DOHH2 (cell line): ENCODE data around the gene AZGP1.
"Not testable (repeated sequence)": the region's sequence is repeated elsewhere in the genome, so short reads cannot be mapped to it uniquely, and the experiment has no call there.

Experiments used
- H3F3A ChIP-seq: fragments of 200-600 bp; sonication (generic), shearing (Covaris generic); 2 replicates; pipeline ENCODE4 v1.6.0; 2016; ENCODE audit warnings: antibody characterized with exemption, mild to moderate bottlenecking; ENCODE audit not compliant: control insufficient read depth, insufficient read depth
- H3K27ac ChIP-seq: fragments of 200-600 bp; sonication (generic); 2 replicates; pipeline ENCODE4 v1.5.1; 2014; ENCODE audit warnings: low read depth, mild to moderate bottlenecking, low read length, moderate library complexity
- H3K27me3 ChIP-seq: fragments of 200-600 bp; sonication (generic); 2 replicates; pipeline ENCODE4 v1.6.1; 2014; ENCODE audit warnings: mild to moderate bottlenecking, low read length, mixed read lengths; ENCODE audit not compliant: control insufficient read depth
- H3K36me3 ChIP-seq: fragments of 200-600 bp; sonication (generic); 2 replicates; pipeline ENCODE4 v1.6.1; 2014; ENCODE audit warnings: mild to moderate bottlenecking, low read length, moderate library complexity, mixed read lengths; ENCODE audit not compliant: control insufficient read depth
- H3K4me1 ChIP-seq: fragments of 200-600 bp; sonication (generic); 2 replicates; pipeline ENCODE4 v1.6.1; 2014; ENCODE audit warnings: mild to moderate bottlenecking, low read length, mixed read lengths; ENCODE audit not compliant: control insufficient read depth
- H3K4me2 ChIP-seq: fragments of 200-600 bp; sonication (generic); 2 replicates; pipeline ENCODE4 v1.6.0; 2014; ENCODE audit warnings: mild to moderate bottlenecking, low read length, moderate library complexity
- H3K4me3 ChIP-seq: fragments of 200-600 bp; sonication (generic); 2 replicates; pipeline ENCODE4 v1.5.1; 2014; ENCODE audit warnings: mild to moderate bottlenecking, low read length, mixed read lengths
- H3K79me2 ChIP-seq: fragments of 200-600 bp; sonication (generic); 2 replicates; pipeline ENCODE4 v1.6.1; 2014; ENCODE audit warnings: mild to moderate bottlenecking, low read length, mixed read lengths; ENCODE audit not compliant: control insufficient read depth
- H3K9me2 ChIP-seq: fragments of 200-600 bp; sonication (generic); replicated peaks from 2 replicates; pipeline ENCODE4 v1.6.1; 2014; ENCODE audit warnings: mild to moderate bottlenecking, low read length, mixed read lengths; ENCODE audit not compliant: control insufficient read depth
- H3K9me3 ChIP-seq: fragments of 200-600 bp; sonication (generic); 2 replicates; pipeline ENCODE4 v1.6.1; 2014; ENCODE audit warnings: antibody characterized with exemption, low read length, mixed read lengths; ENCODE audit not compliant: control insufficient read depth, insufficient read depth
- H4K20me1 ChIP-seq: fragments of 200-600 bp; sonication (generic); 2 replicates; pipeline ENCODE4 v1.6.0; 2014; ENCODE audit warnings: low read depth, mild to moderate bottlenecking, antibody characterized with exemption, low read length, moderate library complexity; ENCODE audit not compliant: control insufficient read depth, insufficient read depth
- CTCF ChIP-seq: fragments of 200-600 bp; sonication (generic); IDR thresholded peaks from one replicate; pipeline ENCODE4 v1.5.1; 2014; ENCODE audit warnings: antibody characterized with exemption, mild to moderate bottlenecking, low read depth, low read length; ENCODE audit not compliant: poor library complexity, severe bottlenecking
- EZH2phosphoT487 ChIP-seq: fragments of 200-600 bp; sonication (generic); IDR thresholded peaks from 2 replicates; pipeline ENCODE4 v1.6.1; 2017; ENCODE audit warnings: borderline replicate concordance, mild to moderate bottlenecking, antibody characterized with exemption, low read length, moderate library complexity, mixed read lengths

Gene AZGP1

GRCh38 chr7:99976626-99977025, 795 bp upstream of the AZGP1 start:
- Histone ChIP-seq H3K4me1 (peaks cover 25% of the 10 kb centered on the region), H3K4me3 (no peak overlapping the region), H3K27ac (no peak overlapping the region), H4K20me1 (no peaks in the 10 kb centered on the region), H3K4me2 (no peak overlapping the region), H3K9me2 (no peaks in the 10 kb centered on the region), H3K36me3 (no peaks in the 10 kb centered on the region), H3K9me3 (no peaks in the 10 kb centered on the region), H3K79me2 (no peaks in the 10 kb centered on the region), H3K27me3 (peaks cover 19% of the 10 kb centered on the region), H3F3A (no peaks in the 10 kb centered on the region)
- TF ChIP-seq EZH2phosphoT487 (no peak), CTCF (no peak)

- Histone ChIP-seq H3K4me1 (peaks cover 10% of the 10 kb centered on the region), H3K4me2 (no peak overlapping the region), H3K4me3 (no peak overlapping the region), H3K27me3 (peaks cover 22% of the 10 kb centered on the region), H3K9me3 (no peaks in the 10 kb centered on the region), H3F3A (no peaks in the 10 kb centered on the region), H3K27ac (no peak overlapping the region), H3K36me3 (no peaks in the 10 kb centered on the region), H3K79me2 (no peaks in the 10 kb centered on the region), H4K20me1 (no peaks in the 10 kb centered on the region), H3K9me2 (no peaks in the 10 kb centered on the region)
- TF ChIP-seq CTCF: no peak
- TF ChIP-seq EZH2phosphoT487: no peak
These were observed 1.1 kb downstream of the AZGP1 start for GRCh38 chr7:99974681-99975080.

- H3K9me3 ChIP-seq, H4K20me1 ChIP-seq, H3K9me2 ChIP-seq, H3K79me2 ChIP-seq, H3K27ac ChIP-seq, H3K36me3 ChIP-seq, H3K4me3 ChIP-seq, H3K4me1 ChIP-seq, H3K4me2 ChIP-seq, H3F3A ChIP-seq: not testable (repeated sequence)
- peaks cover 24% of the 10 kb centered on the region for H3K27me3 ChIP-seq
These were observed 2.0 kb downstream of the AZGP1 start for GRCh38 chr7:99973817-99974216.

- H3K27ac ChIP-seq: no peak overlapping the region
These were observed 4.6 kb downstream of the AZGP1 start for GRCh38 chr7:99971242-99971641.

GRCh38 chr7:99969813-99970212, 6.0 kb downstream of the AZGP1 start:
- H3K36me3 ChIP-seq, H4K20me1 ChIP-seq, H3K4me1 ChIP-seq: not testable (repeated sequence)

More at GRCh38 chr7:99971242-99971641, 4.6 kb downstream of the AZGP1 start:
- Histone ChIP-seq H3K27me3 (peaks cover 30% of the 10 kb centered on the region), H4K20me1 (no peaks in the 10 kb centered on the region), H3K9me3 (no peaks in the 10 kb centered on the region), H3K36me3 (no peaks in the 10 kb centered on the region), H3F3A (no peaks in the 10 kb centered on the region), H3K4me3 (no peak overlapping the region), H3K4me1 (peaks cover 6% of the 10 kb centered on the region), H3K4me2 (no peak overlapping the region), H3K79me2 (no peaks in the 10 kb centered on the region), H3K9me2 (no peaks in the 10 kb centered on the region)
- no peak for TF ChIP-seq EZH2phosphoT487
- no peak for TF ChIP-seq CTCF

More at GRCh38 chr7:99969813-99970212, 6.0 kb downstream of the AZGP1 start:
- not testable (repeated sequence) for H3K9me3 ChIP-seq, H3K4me3 ChIP-seq, H3K27ac ChIP-seq, H3K9me2 ChIP-seq, H3F3A ChIP-seq, H3K79me2 ChIP-seq, H3K4me2 ChIP-seq
- H3K27me3 ChIP-seq: peaks cover 31% of the 10 kb centered on the region
